Osteoblast (primary cell): ENCODE data around the gene CXCL3. TPM values are rescaled to one million over a fixed set of nuclear protein-coding genes. Genes with fewer than 3 reads are reported as not detected.

Source experiments
- DNase-seq: peaks from one replicate; pipeline ENCODE4 v3.0.0; 2011; ENCODE audit warnings: low spot score, mixed read lengths; ENCODE audit not compliant: insufficient read length; ENCODE audit errors: missing footprints
- H2AFZ ChIP-seq: 2 replicates; pipeline ENCODE4 v1.6.0; 2011; ENCODE audit warnings: mild to moderate bottlenecking, low read length
- H3K27ac ChIP-seq: 2 replicates; pipeline ENCODE4 v1.5.1; 2011; ENCODE audit warnings: mild to moderate bottlenecking, low read depth, low read length, moderate library complexity
- H3K27me3 ChIP-seq: 2 replicates; pipeline ENCODE4 v1.6.0; 2012; ENCODE audit warnings: mild to moderate bottlenecking, control low read depth, inconsistent platforms, low read length, moderate library complexity; ENCODE audit not compliant: insufficient read depth
- H3K36me3 ChIP-seq: 2 replicates; pipeline ENCODE4 v1.5.1; 2011; ENCODE audit warnings: mild to moderate bottlenecking, low read length, control low read depth, moderate library complexity; ENCODE audit not compliant: insufficient read depth
- H3K4me1 ChIP-seq: 2 replicates; pipeline ENCODE4 v1.5.1; 2011; ENCODE audit warnings: mild to moderate bottlenecking, low read length, control low read depth, moderate library complexity; ENCODE audit not compliant: insufficient read depth
- H3K4me2 ChIP-seq: 2 replicates; pipeline ENCODE4 v1.6.0; 2011; ENCODE audit warnings: mild to moderate bottlenecking, low read length; ENCODE audit not compliant: insufficient read depth
- H3K4me3 ChIP-seq: fragments of 200-600 bp; sonication (generic); 3 replicates; pipeline ENCODE4 v1.5.1; 2012; ENCODE audit warnings: mild to moderate bottlenecking, low read length, inconsistent platforms; ENCODE audit not compliant: insufficient read depth
- H3K79me2 ChIP-seq: 2 replicates; pipeline ENCODE4 v1.6.0; 2012; ENCODE audit warnings: mild to moderate bottlenecking, low read length, control low read depth, inconsistent platforms; ENCODE audit not compliant: insufficient read depth
- H3K9me3 ChIP-seq: 2 replicates; pipeline ENCODE4 v1.5.1; 2011; ENCODE audit warnings: low read depth, low read length, control low read depth
- H4K20me1 ChIP-seq: 2 replicates; pipeline ENCODE4 v1.6.0; 2012; ENCODE audit warnings: mild to moderate bottlenecking, low read length, control low read depth; ENCODE audit not compliant: insufficient read depth
- CTCF ChIP-seq: IDR thresholded peaks from 2 replicates; pipeline ENCODE4 v1.5.1; 2011; ENCODE audit warnings: mild to moderate bottlenecking, low read depth, low read length, moderate library complexity; ENCODE audit errors: extremely low read depth
- small RNA-seq: library from RNA; depleted of rRNA; stranded (forward); fragments of <200 nt; gene quantifications from one replicate; pipeline ENCODE3, GENCODE V24; 2012
- total RNA-seq: library from RNA; depleted of rRNA; stranded (reverse); fragments of >200 nt; gene quantifications from 2 replicates; pipeline ENCODE4 v1.2.3, GENCODE V29; 2012

CXCL3 gene
- total RNA-seq, 1 donor = 0.36 TPM

GRCh38 chr4:73989031-73989430 is 49.5 kb downstream of the CXCL3 start:
- no peaks in the 10 kb centered on the region for H3K4me1 ChIP-seq
- TF ChIP-seq CTCF = no peak
- no peak overlapping the region for H3K4me2 ChIP-seq
- H3K27ac ChIP-seq = no peak overlapping the region
- H3K4me3 ChIP-seq = no peak overlapping the region
- H3K27me3 ChIP-seq = no peaks in the 10 kb centered on the region
- no peak overlapping the region for H2AFZ ChIP-seq
- H3K79me2 ChIP-seq = no peaks in the 10 kb centered on the region
- DNase-seq = no peak
- no peaks in the 10 kb centered on the region for H4K20me1 ChIP-seq
- H3K36me3 ChIP-seq = no peaks in the 10 kb centered on the region
- H3K9me3 ChIP-seq = no peaks in the 10 kb centered on the region

- Histone ChIP-seq H3K27me3 (no peaks in the 10 kb centered on the region), H3K4me2 (no peak within 1 kb of the TSS), H3K4me3 (no peak within 1 kb of the TSS), H3K79me2 (no peaks in the 10 kb centered on the region), H3K9me3 (no peaks in the 10 kb centered on the region), H3K36me3 (no peaks in the 10 kb centered on the region), H2AFZ (no peak within 1 kb of the TSS), H3K27ac (no peak within 1 kb of the TSS), H4K20me1 (no peaks in the 10 kb centered on the region), H3K4me1 (no peaks in the 10 kb centered on the region)
- TF ChIP-seq CTCF = no peak
- DNase-seq = no peak
Measured at GRCh38 chr4:73988061-73988460, 50.4 kb downstream of the CXCL3 start, which contains the start of gene PPBP. TSS of gene PPBP (minus strand) at chr4:73988190. CDS start at chr4:73988103, 87 bp downstream.

Small RNA genes lying within 50 kb of the gene (small RNA-seq; reads per million reads assigned to genes)
- gene RN7SL218P = not detected

Other genes starting within 250 kb of the CXCL3 start
- gene CXCL6, start 202.0 kb downstream of the CXCL3 start, total RNA-seq = 1.1 TPM in 1 of 2 replicates, not detected in the other
- gene PF4V1, start 185.4 kb downstream of the CXCL3 start, total RNA-seq = not detected in 2 replicates
- 0.29 and 4.7 TPM in 2 replicates for gene CXCL1, start 169.3 kb downstream of the CXCL3 start, total RNA-seq
- gene PF4, start 56.7 kb downstream of the CXCL3 start, total RNA-seq = not detected in 2 replicates
- gene PPBP, start 50.5 kb downstream of the CXCL3 start, total RNA-seq = 0.36 TPM in 1 of 2 replicates, not detected in the other
- gene CXCL5, start 40.0 kb downstream of the CXCL3 start, total RNA-seq = under 0.01 TPM in 1 of 2 replicates, not detected in the other
- 0.59 and 1.1 TPM in 2 replicates for gene CXCL2, start 60.5 kb upstream of the CXCL3 start, total RNA-seq
- 10.3 and 13.0 TPM in 2 replicates for gene MTHFD2L, start 119.4 kb upstream of the CXCL3 start, total RNA-seq